ENCODE data around the gene SLC29A1. TPM values are rescaled to one million over a fixed set of nuclear protein-coding genes. Genes with fewer than 3 reads are reported as not detected.
"Not testable (repeated sequence)": the region's sequence is repeated elsewhere in the genome, so short reads cannot be mapped to it uniquely, and the experiment has no call there.

The SLC29A1 gene
- total and polyA plus RNA-seq, 11 donors, result 48.0 to 319 (median 131) TPM

DNA sequence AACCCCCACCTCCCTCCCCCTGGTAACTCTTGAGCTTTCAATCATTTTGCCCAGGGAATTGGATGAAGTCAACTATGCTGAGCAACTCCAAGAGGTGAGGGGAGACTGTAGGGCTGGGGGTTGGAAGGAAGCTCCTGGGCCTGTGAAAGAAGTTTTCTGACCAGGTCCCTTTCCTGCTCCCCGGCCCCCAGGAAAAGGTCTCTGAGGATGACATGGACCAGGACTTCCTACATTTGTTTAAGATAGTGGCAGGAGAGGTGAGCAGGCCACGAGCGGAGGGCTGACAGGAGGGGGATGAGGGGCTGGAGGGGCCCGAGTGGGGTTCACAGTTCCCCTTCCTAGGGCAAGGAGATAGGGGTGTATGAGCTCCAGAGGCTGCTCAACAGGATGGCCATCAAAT lies 43.0 kb upstream of the SLC29A1 start:
- WGBS, 4 donors, result 74 to 87% (median 76%) methylated on average over 4 of the region's 4 CpGs
- intact Hi-C loops (cut with DNase I), result no loop called here
- DNase-seq, result no peak
- TF ChIP-seq, protein P1, sequence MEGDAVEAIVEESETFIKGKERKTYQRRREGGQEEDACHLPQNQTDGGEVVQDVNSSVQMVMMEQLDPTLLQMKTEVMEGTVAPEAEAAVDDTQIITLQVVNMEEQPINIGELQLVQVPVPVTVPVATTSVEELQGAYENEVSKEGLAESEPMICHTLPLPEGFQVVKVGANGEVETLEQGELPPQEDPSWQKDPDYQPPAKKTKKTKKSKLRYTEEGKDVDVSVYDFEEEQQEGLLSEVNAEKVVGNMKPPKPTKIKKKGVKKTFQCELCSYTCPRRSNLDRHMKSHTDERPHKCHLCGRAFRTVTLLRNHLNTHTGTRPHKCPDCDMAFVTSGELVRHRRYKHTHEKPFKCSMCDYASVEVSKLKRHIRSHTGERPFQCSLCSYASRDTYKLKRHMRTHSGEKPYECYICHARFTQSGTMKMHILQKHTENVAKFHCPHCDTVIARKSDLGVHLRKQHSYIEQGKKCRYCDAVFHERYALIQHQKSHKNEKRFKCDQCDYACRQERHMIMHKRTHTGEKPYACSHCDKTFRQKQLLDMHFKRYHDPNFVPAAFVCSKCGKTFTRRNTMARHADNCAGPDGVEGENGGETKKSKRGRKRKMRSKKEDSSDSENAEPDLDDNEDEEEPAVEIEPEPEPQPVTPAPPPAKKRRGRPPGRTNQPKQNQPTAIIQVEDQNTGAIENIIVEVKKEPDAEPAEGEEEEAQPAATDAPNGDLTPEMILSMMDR (IDR thresholded peaks at IDR 0.05), result no peak
- no peak for ATAC-seq
- Histone ChIP-seq H3K27me3 (no peaks in the 10 kb centered on the region), H3K4me3 (no peak overlapping the region), H3K27ac (no peak overlapping the region), H3K9me3 (no peaks in the 10 kb centered on the region), H3K4me1 (peaks cover 0 to 27% (median 15%) of the 10 kb centered on the region in 12 donors), H3K36me3 (no peaks in the 10 kb centered on the region)

DNA sequence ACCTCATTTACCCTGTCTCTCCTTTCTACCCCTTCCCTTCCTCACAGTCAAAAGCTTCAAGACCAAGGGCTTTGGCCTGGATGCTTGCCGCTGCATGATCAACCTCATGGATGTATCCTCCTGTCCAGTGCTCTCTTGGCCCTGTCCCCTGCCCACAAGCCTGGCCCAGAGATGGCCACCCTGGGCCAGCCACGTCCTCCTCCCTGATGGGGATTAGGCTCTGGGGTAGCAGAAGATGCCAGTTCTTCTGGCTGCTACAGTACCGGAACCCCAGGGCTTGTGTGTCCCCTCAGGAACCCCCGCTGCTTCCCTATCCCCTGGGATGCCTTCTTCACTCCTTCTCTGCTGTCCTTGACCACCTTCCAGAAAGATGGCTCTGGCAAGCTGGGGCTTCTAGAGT lies 42.5 kb upstream of the SLC29A1 start:
- DNase-seq (no peak), ATAC-seq (no peak)
- intact Hi-C loops (cut with DNase I), result no loop called here

DNA sequence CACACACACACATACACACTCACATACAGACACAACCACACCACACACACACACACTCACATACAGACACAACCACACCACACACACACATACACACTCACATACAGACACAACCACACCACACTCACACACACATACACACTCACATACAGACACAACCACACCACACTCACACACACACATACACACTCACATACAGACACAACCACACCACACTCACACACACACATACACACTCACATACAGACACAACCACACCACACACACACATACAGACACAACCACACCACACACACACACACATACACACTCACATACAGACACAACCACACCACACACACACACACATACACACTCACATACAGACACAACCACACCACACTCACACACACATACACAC lies 41.6 kb upstream of the SLC29A1 start:
- H3K36me3 ChIP-seq; DNase-seq; H3K27me3 ChIP-seq; H3K4me3 ChIP-seq; intact Hi-C loops (cut with DNase I); H3K27ac ChIP-seq; ATAC-seq; H3K9me3 ChIP-seq: not testable (repeated sequence)
- H3K4me1 ChIP-seq, result peaks cover 0 to 32% (median 14%) of the 10 kb centered on the region in 12 donors

More for the DNA sequence above, 42.5 kb upstream of the SLC29A1 start:
- no peak overlapping the region for H3K4me3 ChIP-seq
- no peaks in the 10 kb centered on the region for H3K27me3 ChIP-seq
- no peak overlapping the region for H3K27ac ChIP-seq
- peaks cover 0 to 30% (median 15%) of the 10 kb centered on the region in 12 donors for H3K4me1 ChIP-seq
- TF ChIP-seq, protein P1 (IDR thresholded peaks at IDR 0.05), result no peak
- TF ChIP-seq POLR2A (IDR thresholded peaks at IDR 0.05), result no peak
- no peaks in the 10 kb centered on the region for H3K36me3 ChIP-seq
- WGBS, 4 donors, result 95 to 98% (median 96%) methylated on average over 4 of the region's 4 CpGs
- no peaks in the 10 kb centered on the region for H3K9me3 ChIP-seq

DNA sequence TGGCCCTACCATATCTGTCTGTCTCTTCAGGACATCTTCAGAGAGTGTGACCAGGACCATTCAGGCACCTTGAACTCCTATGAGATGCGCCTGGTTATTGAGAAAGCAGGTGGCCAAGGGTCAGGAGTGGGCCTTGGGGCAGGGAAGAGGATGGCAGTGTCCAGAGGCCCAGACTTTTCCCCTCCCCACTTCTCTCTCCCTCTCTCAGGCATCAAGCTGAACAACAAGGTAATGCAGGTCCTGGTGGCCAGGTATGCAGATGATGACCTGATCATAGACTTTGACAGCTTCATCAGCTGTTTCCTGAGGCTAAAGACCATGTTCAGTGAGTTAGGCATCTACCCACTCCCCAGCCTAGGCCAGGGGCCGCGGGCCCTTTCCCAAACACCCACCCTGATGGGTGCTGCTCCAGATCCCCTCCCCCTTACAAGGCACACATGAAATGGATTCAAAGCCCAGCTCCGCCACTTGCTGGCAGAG lies 40.4 kb upstream of the SLC29A1 start:
- 92 to 97% (median 96%) methylated on average over 4 of the region's 4 CpGs for WGBS, 4 donors
- DNase-seq (no peak), ATAC-seq (no peak)
- Histone ChIP-seq H3K36me3 (no peaks in the 10 kb centered on the region), H3K4me3 (no peak overlapping the region), H3K4me1 (peaks cover 0 to 25% (median 9%) of the 10 kb centered on the region in 12 donors), H3K9me3 (no peaks in the 10 kb centered on the region), H3K27ac (no peak overlapping the region), H3K27me3 (no peaks in the 10 kb centered on the region)
- intact Hi-C loops (cut with DNase I), result no loop called here
- TF ChIP-seq, protein P1 (IDR thresholded peaks at IDR 0.05), result no peak
- TF ChIP-seq POLR2A (IDR thresholded peaks at IDR 0.05), result no peak

DNA sequence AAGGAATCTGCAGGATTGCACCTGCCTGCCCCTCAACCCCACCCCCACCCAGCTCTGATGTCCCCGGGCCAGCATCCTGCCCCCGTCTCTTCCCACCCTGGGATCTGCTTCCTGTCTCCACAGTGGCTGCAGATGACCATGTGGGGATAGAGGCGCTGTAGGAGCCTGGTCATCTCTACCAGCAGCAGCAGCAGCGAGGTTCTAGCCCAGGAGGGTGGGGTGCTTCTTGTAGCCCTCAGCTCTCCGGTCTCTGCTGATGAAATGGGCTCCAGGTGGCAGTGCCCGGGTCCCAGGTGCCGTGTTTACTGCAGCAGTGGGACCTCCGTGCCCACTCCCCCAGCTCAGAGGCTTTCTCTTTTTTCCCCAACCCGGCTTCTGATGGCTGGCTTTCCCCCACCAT lies 39.6 kb upstream of the SLC29A1 start:
- TF ChIP-seq, protein P1 (IDR thresholded peaks at IDR 0.05), result no peak
- TF ChIP-seq POLR2A (IDR thresholded peaks at IDR 0.05), result no peak
- Histone ChIP-seq H3K27ac (no peak overlapping the region), H3K4me3 (no peak overlapping the region), H3K9me3 (no peaks in the 10 kb centered on the region), H3K4me1 (peaks cover 0 to 18% (median 6%) of the 10 kb centered on the region in 12 donors), H3K27me3 (no peaks in the 10 kb centered on the region), H3K36me3 (no peaks in the 10 kb centered on the region)
- intact Hi-C loops (cut with DNase I), result no loop called here
- WGBS, 4 donors, result 72 to 82% (median 76%) methylated on average over 8 to 9 of the region's 9 CpGs
- ATAC-seq (no peak), DNase-seq (no peak)

DNA sequence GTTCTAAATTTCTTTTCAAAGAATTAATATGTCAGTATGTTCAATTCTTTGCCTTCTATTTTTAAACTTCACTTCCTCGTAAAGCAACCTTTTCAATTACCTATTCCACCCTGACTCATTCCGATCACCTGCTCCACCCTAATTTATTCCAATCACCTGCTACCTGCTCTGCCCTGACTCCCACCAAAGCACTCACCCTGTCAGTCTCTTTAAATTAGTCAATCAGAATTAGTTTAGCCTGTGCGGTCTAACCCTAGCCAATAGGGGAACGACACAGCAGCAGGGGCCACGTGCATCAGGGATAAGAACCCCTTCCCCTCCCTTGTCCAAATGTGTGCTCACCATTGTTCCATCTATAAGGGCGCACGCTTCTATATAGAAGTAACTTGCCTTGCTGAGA lies 38.0 kb upstream of the SLC29A1 start:
- ATAC-seq; DNase-seq; intact Hi-C loops (cut with DNase I); H3K4me3 ChIP-seq; H3K36me3 ChIP-seq; H3K27ac ChIP-seq; H3K27me3 ChIP-seq; H3K9me3 ChIP-seq: not testable (repeated sequence)
- peaks cover 0 to 13% (median 5%) of the 10 kb centered on the region in 12 donors for H3K4me1 ChIP-seq
- WGBS, 4 donors, result 88 to 94% (median 90%) methylated on average over 7 of the region's 7 CpGs
